Right lobe of liver (tissue), 6 donors: Measurements from ENCODE around the gene CYP11A1. TPM values are rescaled to one million over a fixed set of nuclear protein-coding genes. Genes with fewer than 3 reads are reported as not detected.

Source experiments
- ATAC-seq, 4 donors: fragments of 200-7000 bp; cut with Tn5 transposase; one replicate each; pipeline ENCODE4 v1.9.1; 2020; ENCODE audit warnings: mild to moderate bottlenecking in 4 of 4, moderate library complexity in 4 of 4
- DNase-seq, 3 donors: peaks; one replicate each; pipeline ENCODE4 v3.0.0-alpha.2; 2020
- H3K27ac ChIP-seq, 3 donors: fragments of 200-600 bp; one replicate each; pipeline ENCODE4 v1.8.0; 2022
- H3K27me3 ChIP-seq, 2 donors: fragments of 200-600 bp; one replicate each; pipeline ENCODE4 v1.8.0; 2022
- H3K36me3 ChIP-seq, 4 donors: fragments of 200-600 bp; sonication (generic) in 1 of 4; one replicate each; pipeline versions ENCODE4 v1.5.1 to v1.8.0; 2017 to 2022; ENCODE audit warnings: control low read depth in 1 of 4
- H3K4me1 ChIP-seq, 4 donors: fragments of 200-600 bp; sonication (generic) in 1 of 4; one replicate each; pipeline versions ENCODE4 v1.5.1 to v1.8.0; 2017 to 2022; ENCODE audit warnings: control low read depth in 1 of 4
- H3K4me3 ChIP-seq, 3 donors: fragments of 200-600 bp; one replicate each; pipeline ENCODE4 v1.8.0; 2022
- H3K9me3 ChIP-seq, 4 donors: fragments of 200-600 bp; sonication (generic) in 1 of 4; one replicate each; pipeline versions ENCODE4 v1.5.1 to v1.8.0; 2017 to 2022; ENCODE audit warnings: control low read depth in 1 of 4
- POLR2A ChIP-seq: fragments of 450-650 bp; IDR thresholded peaks from one replicate; pipeline ENCODE4 v1.6.1; 2017; ENCODE audit warnings: antibody characterized with exemption, mild to moderate bottlenecking
- intact Hi-C, 2 donors: fragments of 100-400 bp; cut with DNase I; formaldehyde crosslinking; loops; one replicate each; pipeline versions ENCODE4 v1.11.2 to v1.14.1; 2022
- microRNA-seq, 2 donors: library from miRNA; unstranded; fragments of <30 nt; microRNA quantifications; one replicate each; pipeline ENCODE4, GENCODE V29; 2019 to 2020
- small RNA-seq, 2 experiments: library from RNA; depleted of rRNA; stranded (forward); fragments of <200 nt; gene quantifications; one replicate each; pipeline ENCODE3, GENCODE V24; 2016
- total RNA-seq, 6 experiments: library from RNA; depleted of rRNA in 2 of 6; stranded (reverse); fragments of >200 nt in 2 of 6; fragmentation: NEBNext Ultra II Directional in 3 of 6; extraction: Animal tissue kit (Norgen Biotek cat#: 25700) in 3 of 6; gene quantifications; one replicate each; pipeline versions ENCODE4 v1.1.0 to v1.2.4, GENCODE V29; 2016 to 2023
- TF ChIP-seq, protein P1 (sequence below), 4 donors: fragments of 200-600 bp in 3 of 4; fragments of 450-650 bp in 1 of 4; IDR thresholded peaks; one replicate each; pipeline versions ENCODE4 v1.5.1 to v1.8.0; 2016 to 2022; ENCODE audit warnings: antibody characterized with exemption in 4 of 4, mild to moderate bottlenecking in 2 of 4
- donor health status: DM: no; HTN: yes; CAD: no.
- donor health status: DM: no; HTN: no; CAD: no.
- donor health status: DM: no; HTN: no; CAD: no.
- donor health status: DM: no; HTN: yes; CAD: no.
- donor health status: DM: no; HTN: yes; CAD: no.

The CYP11A1 gene
- total RNA-seq, 6 experiments from 2014 or later, result 2.5 to 6.4 (median 2.8) TPM

DNA sequence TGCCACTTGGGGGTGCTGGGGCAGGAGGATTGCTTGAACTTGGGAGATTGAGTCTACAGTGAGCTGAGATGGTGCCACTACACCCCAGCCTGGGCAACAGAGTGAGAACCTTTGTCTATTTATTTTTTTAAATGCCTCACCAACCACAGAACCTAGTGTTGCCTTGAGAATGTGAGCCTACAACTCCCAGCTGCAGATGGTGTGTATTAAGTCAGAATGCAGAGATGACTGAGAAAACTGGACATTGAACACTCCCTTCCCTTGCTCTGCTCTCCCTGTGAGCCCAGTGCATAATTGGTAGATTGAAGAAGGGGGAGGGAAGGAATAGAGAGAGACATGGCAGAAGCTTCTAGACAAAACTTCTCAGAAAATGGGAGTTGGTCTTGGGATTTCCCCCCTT, 77.8 kb downstream of the CYP11A1 start:
- ATAC-seq (no peak), DNase-seq (no peak)
- Histone ChIP-seq H3K27me3 (no peaks in the 10 kb centered on the region), H3K4me1 (no peaks in the 10 kb centered on the region), H3K9me3 (no peaks in the 10 kb centered on the region), H3K36me3 (no peaks in the 10 kb centered on the region), H3K4me3 (no peak overlapping the region), H3K27ac (no peak overlapping the region)
- intact Hi-C loops, result loop anchor here in 1 of 2 donors (10.0 kb wide), 1 partner anchor 65 kb away; no protein-coding TSS in a partner anchor
- no peak for TF ChIP-seq POLR2A
- TF ChIP-seq, protein P1, sequence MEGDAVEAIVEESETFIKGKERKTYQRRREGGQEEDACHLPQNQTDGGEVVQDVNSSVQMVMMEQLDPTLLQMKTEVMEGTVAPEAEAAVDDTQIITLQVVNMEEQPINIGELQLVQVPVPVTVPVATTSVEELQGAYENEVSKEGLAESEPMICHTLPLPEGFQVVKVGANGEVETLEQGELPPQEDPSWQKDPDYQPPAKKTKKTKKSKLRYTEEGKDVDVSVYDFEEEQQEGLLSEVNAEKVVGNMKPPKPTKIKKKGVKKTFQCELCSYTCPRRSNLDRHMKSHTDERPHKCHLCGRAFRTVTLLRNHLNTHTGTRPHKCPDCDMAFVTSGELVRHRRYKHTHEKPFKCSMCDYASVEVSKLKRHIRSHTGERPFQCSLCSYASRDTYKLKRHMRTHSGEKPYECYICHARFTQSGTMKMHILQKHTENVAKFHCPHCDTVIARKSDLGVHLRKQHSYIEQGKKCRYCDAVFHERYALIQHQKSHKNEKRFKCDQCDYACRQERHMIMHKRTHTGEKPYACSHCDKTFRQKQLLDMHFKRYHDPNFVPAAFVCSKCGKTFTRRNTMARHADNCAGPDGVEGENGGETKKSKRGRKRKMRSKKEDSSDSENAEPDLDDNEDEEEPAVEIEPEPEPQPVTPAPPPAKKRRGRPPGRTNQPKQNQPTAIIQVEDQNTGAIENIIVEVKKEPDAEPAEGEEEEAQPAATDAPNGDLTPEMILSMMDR (IDR thresholded peaks at IDR 0.05), result no peak

Small RNA genes within 50 kb of the gene (microRNA-seq; reads per million reads assigned to microRNA genes)
- gene MIR6881, result 0 to 0.29 reads per million in 2 donors

Small RNA genes within 50 kb of the gene (small RNA-seq; reads per million reads assigned to genes)
- 0 reads per million in 2 experiments for gene MIR6881

Other genes with a start within 250 kb of the CYP11A1 start
- gene ISLR2, start 237.1 kb downstream of the CYP11A1 start, total RNA-seq, result under 1 TPM in 1 of 6 experiments, not detected in 5; 0.04 TPM
- gene ISLR, start 193.9 kb downstream of the CYP11A1 start, total RNA-seq, result 1 to 10 TPM; 1.5 to 9.9 (median 2.6) TPM
- under 1 TPM in 1 of 6 experiments, not detected in 5; 0.12 TPM for gene STRA6, start 164.9 kb downstream of the CYP11A1 start, total RNA-seq
- gene CCDC33, start 131.3 kb downstream of the CYP11A1 start, total RNA-seq, result not detected
- 1 to 10 TPM in 3 of 6 experiments, under 1 TPM in 3; 0.42 to 2.4 (median 1.1) TPM for gene SEMA7A, start 66.3 kb upstream of the CYP11A1 start, total RNA-seq
- gene UBL7, start 93.5 kb upstream of the CYP11A1 start, total RNA-seq, result 10 to 100 TPM; 14.8 to 38.0 (median 17.3) TPM
- gene ARID3B, start 173.6 kb upstream of the CYP11A1 start, total RNA-seq, result 1 to 10 TPM; 1.5 to 3.2 (median 2.3) TPM
- 10 to 100 TPM; 27.8 to 44.1 (median 33.2) TPM for gene CLK3, start 248.2 kb upstream of the CYP11A1 start, total RNA-seq